Fibroblast of mammary gland (primary cell): ENCODE measurements around the gene ROPN1.
"Not testable (repeated sequence)": the region's sequence is repeated elsewhere in the genome, so short reads cannot be mapped to it uniquely, and the experiment has no call there.

Experiments used
- DNase-seq: peaks from one replicate; pipeline ENCODE4 v3.0.0-alpha.2; 2010; ENCODE audit warnings: low read depth
- H3K4me3 ChIP-seq: 2 replicates; pipeline ENCODE4 v1.5.1; 2011; ENCODE audit warnings: low read depth, mild to moderate bottlenecking, low read length, moderate library complexity; ENCODE audit not compliant: control insufficient read depth
- CTCF ChIP-seq: conservative IDR thresholded peaks from 2 replicates; pipeline ENCODE4 v1.5.1; 2011; ENCODE audit warnings: low read depth, low read length, inconsistent platforms; ENCODE audit not compliant: control insufficient read depth, insufficient read depth

Gene ROPN1

DNA sequence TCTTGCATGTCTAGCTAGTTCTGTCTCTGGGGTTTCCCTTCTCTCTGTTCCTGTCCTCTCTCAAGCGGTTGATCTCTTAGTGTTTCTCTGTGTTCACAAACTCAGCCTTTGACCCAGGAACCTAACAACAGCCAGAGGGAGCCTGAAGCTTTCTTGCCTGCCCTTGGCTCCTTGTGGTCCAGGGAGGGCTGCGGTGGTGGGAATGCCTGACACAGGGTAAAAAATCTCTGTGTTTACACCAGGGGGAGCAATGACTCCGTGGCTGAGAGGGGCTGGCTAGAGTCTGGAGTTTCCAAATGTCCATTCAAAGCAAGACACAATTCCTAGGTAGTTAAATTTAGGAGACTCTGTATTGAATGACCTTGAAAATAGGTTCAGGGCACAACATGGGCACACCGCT, 24.6 kb upstream of the ROPN1 start:
- peak; percentile 25 for DNase-seq
- TF ChIP-seq CTCF, result peak; percentile 43

DNA sequence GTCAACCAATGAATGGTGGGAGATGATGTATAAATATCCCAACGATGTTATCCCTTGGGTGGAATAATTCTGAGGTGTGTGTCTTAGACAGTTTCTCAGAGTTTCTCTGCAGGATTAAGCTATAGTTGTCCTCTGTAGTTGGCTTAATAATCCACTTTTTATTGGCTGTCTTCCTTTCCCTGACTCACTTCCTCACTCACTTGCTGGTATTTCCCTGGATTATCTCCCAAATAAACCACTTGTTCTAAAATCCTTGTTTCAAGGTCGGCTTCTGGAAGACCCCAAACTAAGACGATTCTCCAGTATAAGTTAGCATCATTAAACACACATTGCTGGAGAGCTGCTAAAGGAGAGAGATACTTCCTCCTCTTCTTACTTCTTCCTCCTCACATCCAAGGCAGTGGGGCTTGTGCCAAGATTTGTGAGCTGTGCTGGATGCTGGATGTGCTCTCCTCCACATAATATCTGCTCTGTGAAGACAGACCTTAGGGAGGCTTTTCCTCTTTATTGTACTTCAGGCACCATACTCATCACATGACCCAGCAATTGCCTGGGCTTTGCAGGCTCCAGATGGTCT, 22.5 kb upstream of the ROPN1 start:
- no peak overlapping the region for H3K4me3 ChIP-seq
- DNase-seq, result peak; percentile 31
- no peak for TF ChIP-seq CTCF

More for the DNA sequence above, 24.6 kb upstream of the ROPN1 start:
- H3K4me3 ChIP-seq, result not testable (repeated sequence)

GRCh38 chr3:124008321-124008720, 16.4 kb upstream of the ROPN1 start:
- not testable (repeated sequence) for DNase-seq

GRCh38 chr3:124007186-124007585, 15.3 kb upstream of the ROPN1 start:
- no peak overlapping the region for H3K4me3 ChIP-seq
- no peak for DNase-seq
- no peak for TF ChIP-seq CTCF

More at GRCh38 chr3:124008321-124008720, 16.4 kb upstream of the ROPN1 start:
- not testable (repeated sequence) for H3K4me3 ChIP-seq

- not testable (repeated sequence) for DNase-seq, H3K4me3 ChIP-seq
These were observed 10.6 kb upstream of the ROPN1 start for GRCh38 chr3:124002405-124003079.

GRCh38 chr3:124001366-124001765, 9.4 kb upstream of the ROPN1 start:
- not testable (repeated sequence) for DNase-seq, H3K4me3 ChIP-seq

DNA sequence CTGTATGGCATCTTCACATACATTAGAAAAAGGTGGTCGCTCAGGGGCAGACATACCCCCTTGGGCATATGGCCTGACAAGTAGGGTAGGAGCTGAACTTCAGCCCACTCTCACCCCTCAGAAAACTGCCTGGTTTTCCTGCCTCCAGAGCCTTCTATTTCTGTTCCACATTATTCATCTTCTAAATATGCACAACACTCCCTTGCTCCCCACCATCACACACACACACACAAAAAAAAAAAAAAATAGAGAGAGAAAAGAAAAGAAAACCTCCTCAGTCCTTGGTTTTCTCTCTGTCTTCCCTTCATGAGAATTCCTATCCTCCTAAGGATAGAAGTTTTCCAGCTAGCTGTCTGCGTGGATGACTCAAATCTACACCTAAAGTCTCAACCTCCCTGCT, 5.6 kb upstream of the ROPN1 start:
- no peak overlapping the region for H3K4me3 ChIP-seq
- no peak for DNase-seq
- no peak for TF ChIP-seq CTCF

DNA sequence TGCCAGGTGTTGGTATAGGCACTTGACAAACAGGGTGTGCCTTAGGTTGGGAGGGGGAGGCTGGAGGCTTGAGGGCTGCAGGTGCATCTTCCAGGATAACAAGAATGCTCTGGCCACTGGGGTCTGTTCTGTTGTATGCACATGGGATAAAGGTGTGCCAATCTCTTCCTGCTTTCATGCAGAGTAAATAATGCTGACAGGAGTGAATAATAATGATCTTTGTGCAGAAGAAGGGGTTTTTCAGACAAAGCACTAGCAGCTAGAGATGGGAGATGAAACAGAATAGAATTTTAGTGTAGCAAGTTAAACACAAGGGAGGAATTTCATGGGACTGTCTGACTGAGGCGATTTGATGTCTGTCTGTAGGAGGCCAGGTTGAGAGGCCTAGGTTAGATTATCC, 1.9 kb upstream of the ROPN1 start:
- H3K4me3 ChIP-seq, result no peak overlapping the region
- no peak for TF ChIP-seq CTCF
- no peak for DNase-seq
